Kidney (tissue), 14 donors: ENCODE data around the gene SEMA3C. TPM values are rescaled to one million over a fixed set of nuclear protein-coding genes. Genes with fewer than 3 reads are reported as not detected.

Source experiments
- DNase-seq, 5 donors: peaks; one replicate each; pipeline ENCODE4 v3.0.0-alpha.2; 2013 to 2020
- FAIRE-seq: peaks from 2 replicates; lab custom pipeline; 2012; peaks lifted over from hg19 to GRCh38; lab: Jason Lieb, UNC
- H3K27ac ChIP-seq, 2 donors: one replicate each; pipeline ENCODE4 v1.7.0; 2013; ENCODE audit warnings: low read depth in 2 of 2, low read length in 2 of 2, inconsistent platforms in 1 of 2
- H3K27me3 ChIP-seq: one replicate; pipeline ENCODE4 v1.7.1; 2013; ENCODE audit warnings: low read length, inconsistent platforms; ENCODE audit not compliant: control insufficient read depth, insufficient read depth
- H3K36me3 ChIP-seq, 3 donors: one replicate each; pipeline versions ENCODE4 v1.7.0 to v1.7.1; 2013; ENCODE audit warnings: low read length in 3 of 3, control low read depth in 1 of 3, inconsistent platforms in 1 of 3; ENCODE audit not compliant: insufficient read depth in 3 of 3, control insufficient read depth in 2 of 3
- H3K4me1 ChIP-seq, 3 donors: one replicate each; pipeline versions ENCODE4 v1.7.0 to v1.7.1; 2013; ENCODE audit warnings: low read length in 3 of 3, inconsistent platforms in 1 of 3, low read depth in 1 of 3; ENCODE audit not compliant: control insufficient read depth in 2 of 3, insufficient read depth in 2 of 3
- H3K4me3 ChIP-seq, 3 donors: one replicate each; pipeline versions ENCODE4 v1.7.0 to v1.8.1; 2013; ENCODE audit warnings: low read length in 3 of 3, control low read depth in 1 of 3, inconsistent platforms in 1 of 3
- H3K9ac ChIP-seq, 3 donors: one replicate each; pipeline versions ENCODE4 v1.7.0 to v1.7.1; 2013; ENCODE audit warnings: low read length in 3 of 3, control low read depth in 1 of 3, inconsistent platforms in 1 of 3
- H3K9me3 ChIP-seq, 3 donors: one replicate each; pipeline versions ENCODE4 v1.7.0 to v1.7.1; 2013; ENCODE audit warnings: low read length in 3 of 3, control low read depth in 1 of 3, inconsistent platforms in 1 of 3; ENCODE audit not compliant: control insufficient read depth in 2 of 3, insufficient read depth in 1 of 3
- CTCF ChIP-seq: IDR thresholded peaks from 3 replicates; pipeline ENCODE4 v1.5.1; 2012; ENCODE audit warnings: mild to moderate bottlenecking, moderate library complexity, borderline replicate concordance; ENCODE audit not compliant: insufficient read depth; ENCODE audit errors: extremely low read depth
- intact Hi-C: fragments of 100-400 bp; cut with DNase I; formaldehyde crosslinking; loops from one replicate; pipeline ENCODE4 v1.11.1; 2022
- polyA plus RNA-seq: library from polyadenylated mRNA; stranded (reverse); fragments of 350-450 nt; fragmentation: Illumina TruSeq; extraction: RNeasy Lipid Tissue Mini Kit (QIAGEN cat#74804); gene quantifications from one replicate; pipeline ENCODE4 v1.2.3, GENCODE V29; 2014; ENCODE audit warnings: low read depth, low replicate concordance; ENCODE audit not compliant: insufficient read depth
- total RNA-seq: library from RNA; stranded (reverse); fragmentation: NEBNext Ultra II Directional; extraction: Animal tissue kit (Norgen Biotek cat#: 25700); gene quantifications from one replicate; pipeline ENCODE4 v1.2.1, GENCODE V29; 2021
- donor health status: control.
- donor health status: control.
- donor health status: control.
- donor health status: control.
- donor health status: control.
- donor health status: DM: yes; HTN: yes; CAD: no.
- donor health status: Normal renal cell carcinoma (clear cell type).

Gene SEMA3C
- total and polyA plus RNA-seq, 2 donors from 2014 or later: 3.9 to 17.2 TPM

- DNase-seq (no peak), FAIRE-seq (no peak)
Observed at GRCh38 chr7:80902019-80902418, 16.8 kb downstream of the SEMA3C start.

DNA sequence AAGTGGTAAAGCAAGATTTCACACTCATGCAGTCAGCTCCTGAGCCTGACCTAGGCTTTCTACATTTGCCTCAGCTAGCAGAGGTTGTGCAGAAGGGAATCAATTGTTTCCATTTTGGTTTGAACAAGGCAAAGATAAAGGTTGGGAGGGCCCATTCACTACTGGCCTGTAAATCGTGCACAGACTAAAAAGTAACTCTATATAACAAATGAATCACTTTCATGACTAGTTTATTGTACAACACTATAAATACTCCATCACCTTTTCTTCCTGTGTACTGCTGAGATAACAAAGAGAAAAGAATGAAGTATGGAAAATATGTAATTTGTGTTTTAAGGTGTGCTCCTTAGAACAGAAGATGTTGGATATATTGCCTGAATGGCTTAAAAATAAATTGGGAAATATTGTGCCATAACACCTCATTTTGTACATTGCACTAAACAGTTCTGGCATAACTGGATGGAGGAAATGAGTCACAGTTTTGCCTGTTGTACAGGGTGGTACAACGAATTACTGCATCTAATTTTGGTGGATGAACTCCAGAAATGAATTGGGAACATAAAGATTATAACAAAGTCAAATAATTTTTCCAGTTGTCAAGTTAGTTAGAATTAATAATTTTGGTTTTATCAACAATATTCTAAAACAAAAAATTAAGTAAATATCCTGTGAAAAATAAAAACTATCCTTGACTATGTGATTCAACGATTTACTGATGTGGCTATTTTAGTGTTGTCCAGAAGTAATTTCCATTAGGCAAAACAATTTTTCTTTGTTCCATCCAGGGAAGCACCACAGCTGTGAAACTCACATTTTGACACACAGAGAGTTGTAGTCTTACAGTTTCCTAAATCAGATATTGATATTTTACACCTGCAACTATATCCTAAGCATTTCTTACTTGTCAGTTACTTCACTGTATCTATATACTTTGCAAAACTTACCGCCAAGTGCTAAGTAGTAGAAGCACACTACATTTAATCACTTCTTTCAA is 18.0 kb downstream of the SEMA3C start:
- Histone ChIP-seq H3K27ac (no peak overlapping the region), H3K9me3 (no peaks in the 10 kb centered on the region), H3K36me3 (no peaks in the 10 kb centered on the region), H3K27me3 (no peaks in the 10 kb centered on the region), H3K4me3 (no peak overlapping the region), H3K9ac (no peak overlapping the region), H3K4me1 (no peaks in the 10 kb centered on the region)
- TF ChIP-seq CTCF: no peak
- intact Hi-C loops: no loop called here
- FAIRE-seq (peak; percentile 11), DNase-seq (no peak)

More at GRCh38 chr7:80902019-80902418, 16.8 kb downstream of the SEMA3C start:
- no peaks in the 10 kb centered on the region for H3K36me3 ChIP-seq
- no peak for TF ChIP-seq CTCF
- intact Hi-C loops: no loop called here
- no peaks in the 10 kb centered on the region for H3K9me3 ChIP-seq
- no peak overlapping the region for H3K27ac ChIP-seq
- H3K4me3 ChIP-seq: no peak overlapping the region
- H3K4me1 ChIP-seq: no peaks in the 10 kb centered on the region
- H3K27me3 ChIP-seq: no peaks in the 10 kb centered on the region
- no peak overlapping the region for H3K9ac ChIP-seq

DNA sequence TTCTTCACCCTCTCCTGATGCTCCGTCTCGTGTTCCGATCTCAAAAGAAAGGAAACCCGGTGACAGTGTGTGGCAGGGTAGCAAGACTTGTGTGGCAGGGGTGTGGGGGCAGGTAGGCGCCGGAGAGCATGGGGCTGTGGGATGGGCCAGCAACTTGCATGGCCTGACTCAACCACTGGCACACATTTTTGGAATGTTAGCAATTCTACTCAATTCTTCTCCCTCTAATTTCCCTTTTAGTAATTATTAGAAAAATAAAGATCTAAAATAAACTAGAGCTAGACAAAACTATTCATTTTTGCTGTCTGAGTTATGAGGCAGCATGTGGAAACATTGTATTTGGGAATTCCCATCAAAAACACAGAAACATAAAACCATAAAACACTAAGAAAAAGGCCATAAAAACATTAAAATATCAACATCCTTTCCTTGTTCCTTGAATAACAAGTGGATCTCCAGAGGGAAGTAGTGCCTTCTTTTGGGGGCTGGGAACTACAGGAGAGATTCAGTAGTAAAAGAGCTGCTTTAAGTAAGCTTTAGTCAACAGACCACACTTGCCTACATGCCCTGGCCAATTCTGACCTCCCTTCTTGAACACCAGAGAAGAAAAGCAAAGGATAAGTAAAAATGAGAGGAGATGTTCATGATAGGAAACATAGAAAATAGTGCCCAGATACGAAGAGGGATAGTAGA is 21.8 kb downstream of the SEMA3C start:
- DNase-seq (peak in 1 of 5 donors; percentile 52), FAIRE-seq (no peak)
- Histone ChIP-seq H3K27ac (no peak overlapping the region), H3K4me3 (no peak overlapping the region), H3K9ac (no peak overlapping the region), H3K27me3 (no peaks in the 10 kb centered on the region), H3K9me3 (no peaks in the 10 kb centered on the region), H3K36me3 (no peaks in the 10 kb centered on the region), H3K4me1 (no peaks in the 10 kb centered on the region)
- no peak for TF ChIP-seq CTCF
- intact Hi-C loops: no loop called here
